22Rv1 (cell line): Measurements from ENCODE around the gene FOLH1.
"Not testable (repeated sequence)": the region's sequence is repeated elsewhere in the genome, so short reads cannot be mapped to it uniquely, and the experiment has no call there.

ENCODE experiments used
- H3K27ac ChIP-seq: fragments of 450-650 bp; 2 replicates; pipeline ENCODE4 v1.5.1; 2017
- ZFX ChIP-seq: fragments of 450-650 bp; IDR thresholded peaks from 2 replicates; pipeline ENCODE4 v1.6.1; 2017; ENCODE audit warnings: antibody characterized with exemption, borderline replicate concordance
- TF ChIP-seq, protein P1 (sequence below): fragments of 450-650 bp; IDR thresholded peaks from 2 replicates; pipeline ENCODE4 v1.5.1; 2017; ENCODE audit warnings: mild to moderate bottlenecking

Gene FOLH1

DNA sequence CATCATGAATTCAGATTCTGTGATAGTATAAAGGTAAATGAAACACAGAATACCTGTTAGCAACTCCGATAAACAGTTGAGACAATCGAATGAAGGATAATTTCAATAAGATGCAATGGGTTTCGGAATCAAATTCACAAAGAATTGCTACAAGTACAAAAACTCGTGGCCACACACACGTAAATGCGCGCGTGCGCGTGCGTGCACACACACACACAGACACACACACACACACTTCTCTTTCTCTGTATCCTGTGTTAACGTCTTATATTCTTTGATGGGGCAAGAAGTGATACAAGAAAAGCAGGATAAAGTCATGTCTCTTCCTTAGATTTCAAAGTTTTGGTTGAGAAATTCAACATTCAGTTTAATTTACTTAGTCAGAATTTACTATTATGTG is 57.2 kb downstream of the FOLH1 start:
- H3K27ac ChIP-seq = peak overlapping the region; percentile 23; the same call in 1 of the 2 replicates
- TF ChIP-seq, protein P1, sequence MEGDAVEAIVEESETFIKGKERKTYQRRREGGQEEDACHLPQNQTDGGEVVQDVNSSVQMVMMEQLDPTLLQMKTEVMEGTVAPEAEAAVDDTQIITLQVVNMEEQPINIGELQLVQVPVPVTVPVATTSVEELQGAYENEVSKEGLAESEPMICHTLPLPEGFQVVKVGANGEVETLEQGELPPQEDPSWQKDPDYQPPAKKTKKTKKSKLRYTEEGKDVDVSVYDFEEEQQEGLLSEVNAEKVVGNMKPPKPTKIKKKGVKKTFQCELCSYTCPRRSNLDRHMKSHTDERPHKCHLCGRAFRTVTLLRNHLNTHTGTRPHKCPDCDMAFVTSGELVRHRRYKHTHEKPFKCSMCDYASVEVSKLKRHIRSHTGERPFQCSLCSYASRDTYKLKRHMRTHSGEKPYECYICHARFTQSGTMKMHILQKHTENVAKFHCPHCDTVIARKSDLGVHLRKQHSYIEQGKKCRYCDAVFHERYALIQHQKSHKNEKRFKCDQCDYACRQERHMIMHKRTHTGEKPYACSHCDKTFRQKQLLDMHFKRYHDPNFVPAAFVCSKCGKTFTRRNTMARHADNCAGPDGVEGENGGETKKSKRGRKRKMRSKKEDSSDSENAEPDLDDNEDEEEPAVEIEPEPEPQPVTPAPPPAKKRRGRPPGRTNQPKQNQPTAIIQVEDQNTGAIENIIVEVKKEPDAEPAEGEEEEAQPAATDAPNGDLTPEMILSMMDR = no peak
- TF ChIP-seq ZFX = no peak

DNA sequence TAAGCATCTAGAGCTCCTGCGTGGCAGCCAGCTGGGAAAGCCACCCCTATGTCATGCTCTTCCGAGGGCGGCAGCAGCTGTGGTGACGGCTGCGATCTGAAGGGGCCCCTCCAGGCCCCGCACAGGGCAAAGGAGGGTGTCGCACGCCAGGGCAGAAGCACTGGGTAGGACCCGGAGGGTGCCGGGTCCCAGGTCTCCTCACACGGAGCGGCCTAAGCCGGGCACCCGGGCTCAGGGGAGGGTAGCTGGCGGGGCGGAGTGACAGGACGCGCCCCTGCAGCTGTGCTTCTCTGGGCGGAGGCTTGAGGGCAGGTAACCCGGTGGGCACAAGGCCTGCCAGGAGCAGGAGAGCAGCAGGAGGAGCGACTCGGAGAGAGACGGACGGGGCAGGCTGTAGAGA is 106.0 kb downstream of the FOLH1 start:
- H3K27ac ChIP-seq = not testable (repeated sequence)
